ENCODE measurements around the gene AGAP5. TPM values are rescaled to one million over a fixed set of nuclear protein-coding genes. Genes with fewer than 3 reads are reported as not detected.
A peak's percentile ranks its signal among the peaks of the same experiment; 100 is the strongest.
"Not testable (repeated sequence)": the region's sequence is repeated elsewhere in the genome, so short reads cannot be mapped to it uniquely, and the experiment has no call there.

Gene AGAP5
- total and polyA plus RNA-seq, 2 of the 4 experiments (the other 2 are of a cell fraction): 1.8 to 4.1 TPM

DNA sequence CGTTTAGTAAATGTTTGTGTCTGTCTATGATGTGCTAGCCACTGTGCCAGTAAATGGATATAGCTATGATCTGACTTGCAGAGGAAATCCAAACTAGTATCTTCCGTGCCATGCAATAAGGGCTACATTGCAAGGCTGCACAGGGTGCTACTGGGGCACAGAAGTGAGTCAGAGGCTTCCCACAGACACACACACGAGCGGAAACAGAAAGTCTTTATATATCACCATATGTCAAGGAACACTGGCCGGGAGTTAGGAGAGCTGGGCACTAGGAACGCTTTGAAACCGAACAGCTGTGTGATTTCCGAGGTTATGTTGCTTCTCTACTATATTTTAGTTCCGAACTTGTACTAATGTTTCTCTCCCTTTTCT, 31.9 kb upstream of the AGAP5 start:
- not testable (repeated sequence) for H3K4me1 ChIP-seq (ENCODE audit: control insufficient read depth, insufficient read depth, low read length)

More for the DNA sequence above, 31.9 kb upstream of the AGAP5 start:
- Histone ChIP-seq H3K14ac (replicated peaks; ENCODE audit: low read depth, low read length) (peak overlapping the region; percentile 85), H3K23ac (ENCODE audit: low read depth, low read length) (peak overlapping the region; percentile 85), H3K36me3 (ENCODE audit: control insufficient read depth, insufficient read depth, low read length) (peaks cover 27% of the 10 kb centered on the region), H4K8ac (ENCODE audit: low read depth in 2 of 2, low read length in 2 of 2) (peak overlapping the region; percentile 45 to 95), H4K91ac (ENCODE audit: insufficient read depth, low read depth, low read length) (0 out of 2 replicates have a peak overlapping the region, but pooled peaks have one; percentile 55), H2BK5ac (ENCODE audit: low read depth, low read length, poor library complexity, severe bottlenecking) (peak overlapping the region; percentile 93), H3K79me1 (ENCODE audit: low read depth in 1 of 2, low read length in 2 of 2) (peaks cover 12 to 26% of the 10 kb centered on the region in 2 experiments), H3K4me2 (ENCODE audit: low read depth, low read length) (peak overlapping the region; percentile 98), H4K5ac (ENCODE audit: low read depth, low read length) (peak overlapping the region; percentile 84), H3K27ac (ENCODE audit: insufficient read depth, low read length) (peak overlapping the region; percentile 91), H3K4me3 (ENCODE audit: insufficient read depth, low read depth, low read length) (peak overlapping the region; percentile 96), H2BK120ac (ENCODE audit: low read depth, low read length) (0 out of 2 replicates have a peak overlapping the region, but pooled peaks have one; percentile 23), H3K9ac (ENCODE audit: low read depth, low read length) (peak overlapping the region; percentile 89), H3K4ac (ENCODE audit: low read depth, low read length) (peak overlapping the region; percentile 87; the same call in 1 of the 2 replicates), H3K56ac (ENCODE audit: extremely low read depth, insufficient read depth, low read length) (peak overlapping the region; percentile 61; the same call in 1 of the 2 replicates)
- H2AK5ac ChIP-seq (ENCODE audit: low read depth, low read length); H4K20me1 ChIP-seq (ENCODE audit: insufficient read depth, low read length); H3K9me1 ChIP-seq (ENCODE audit: insufficient read depth, low read length); H2BK15ac ChIP-seq (ENCODE audit: low read depth, low read length); H2AK9ac ChIP-seq (replicated peaks; ENCODE audit: low read depth, low read length, poor library complexity); in situ Hi-C loops (cut with MboI; ENCODE audit: low sequenced_read_pairs); H2AFZ ChIP-seq (replicated peaks; ENCODE audit: low read length, poor library complexity); H3K18ac ChIP-seq (ENCODE audit: low read depth, low read length); H3K27me3 ChIP-seq (ENCODE audit: control insufficient read depth, insufficient read depth, low read length); BruUV-seq (replicated peaks); CTCF ChIA-PET; H2BK20ac ChIP-seq (ENCODE audit: low read depth, low read length); H3K9me3 ChIP-seq (ENCODE audit: control insufficient read depth, insufficient read depth, low read length); intact Hi-C loops (cut with micrococcal nuclease); dilution Hi-C loops (cut with HindIII; ENCODE audit: low sequenced_read_pairs, unreplicated experiment): not testable (repeated sequence)
- POLR2A ChIA-PET (ENCODE audit: unreplicated experiment): interaction anchor here (1.0 kb wide), 1 partner anchor 14 kb away, joined by 3 read pairs; no protein-coding TSS in a partner anchor
- ATAC-seq (ENCODE audit: low read depth) (peak; percentile 36), DNase-seq (peak; percentile 60)
- no CpG with 5 or more reads among the region's 9 CpGs for WGBS, 2 experiments (ENCODE audit: extremely low coverage in 2 of 2, insufficient read length in 1 of 2)
